ENCODE measurements around the gene ECD.

The ECD gene

DNA sequence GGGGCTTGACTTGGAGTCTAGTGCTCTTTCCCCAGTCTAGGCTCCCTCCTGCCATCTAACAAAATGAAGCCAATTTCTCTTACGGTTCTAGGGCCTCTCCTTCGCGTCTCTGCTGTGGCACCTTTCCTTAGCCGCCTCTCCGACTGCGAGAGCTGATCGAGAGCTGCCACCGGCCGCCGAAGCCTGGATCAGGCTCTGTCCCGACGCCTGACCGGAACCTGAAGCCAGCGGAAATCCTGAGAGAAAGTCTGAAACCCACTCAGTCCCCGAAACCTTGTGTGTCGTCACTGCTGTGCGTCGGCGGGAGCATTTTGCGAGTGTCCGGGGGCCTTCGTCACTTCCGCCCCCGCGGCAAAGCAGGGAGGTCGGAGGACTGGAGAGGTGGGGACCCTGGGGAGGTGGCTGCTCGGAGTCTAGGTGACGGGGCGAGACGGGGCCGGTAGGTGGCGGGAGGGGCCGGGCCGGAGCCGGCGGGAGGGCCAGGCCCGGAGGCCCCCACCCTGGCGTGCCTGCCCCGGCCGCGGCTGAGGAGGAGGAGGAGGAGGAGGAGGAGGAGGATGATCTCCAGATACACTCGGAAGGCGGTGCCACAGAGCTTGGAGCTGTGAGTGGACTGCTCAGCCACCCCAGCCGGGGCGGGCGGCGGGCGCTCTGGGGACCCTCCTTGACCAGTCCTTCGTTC, at the start of gene ECD, which contains the start of gene FAM149B1:
Gene ECD, minus strand, starts transcription at position 226 of the 682 bp plus-strand sequence. CDS start 4,071 bp downstream, outside the sequence.
Gene FAM149B1, plus strand, starts transcription at position 337 of the 682 bp plus-strand sequence. Its CDS starts 221 bp downstream, at position 558.
- H3K4me3 ChIP-seq (ENCODE audit: control insufficient read depth, low read depth, low read length), result peak within 1 kb of the TSS; percentile 63
- peak; percentile 61 for DNase-seq (ENCODE audit: low read depth)
- TF ChIP-seq, protein P1, sequence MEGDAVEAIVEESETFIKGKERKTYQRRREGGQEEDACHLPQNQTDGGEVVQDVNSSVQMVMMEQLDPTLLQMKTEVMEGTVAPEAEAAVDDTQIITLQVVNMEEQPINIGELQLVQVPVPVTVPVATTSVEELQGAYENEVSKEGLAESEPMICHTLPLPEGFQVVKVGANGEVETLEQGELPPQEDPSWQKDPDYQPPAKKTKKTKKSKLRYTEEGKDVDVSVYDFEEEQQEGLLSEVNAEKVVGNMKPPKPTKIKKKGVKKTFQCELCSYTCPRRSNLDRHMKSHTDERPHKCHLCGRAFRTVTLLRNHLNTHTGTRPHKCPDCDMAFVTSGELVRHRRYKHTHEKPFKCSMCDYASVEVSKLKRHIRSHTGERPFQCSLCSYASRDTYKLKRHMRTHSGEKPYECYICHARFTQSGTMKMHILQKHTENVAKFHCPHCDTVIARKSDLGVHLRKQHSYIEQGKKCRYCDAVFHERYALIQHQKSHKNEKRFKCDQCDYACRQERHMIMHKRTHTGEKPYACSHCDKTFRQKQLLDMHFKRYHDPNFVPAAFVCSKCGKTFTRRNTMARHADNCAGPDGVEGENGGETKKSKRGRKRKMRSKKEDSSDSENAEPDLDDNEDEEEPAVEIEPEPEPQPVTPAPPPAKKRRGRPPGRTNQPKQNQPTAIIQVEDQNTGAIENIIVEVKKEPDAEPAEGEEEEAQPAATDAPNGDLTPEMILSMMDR (IDR thresholded peaks at IDR 0.05; ENCODE audit: control insufficient read depth, insufficient read depth, low read depth, low read length, missing control alignments), result no peak

DNA sequence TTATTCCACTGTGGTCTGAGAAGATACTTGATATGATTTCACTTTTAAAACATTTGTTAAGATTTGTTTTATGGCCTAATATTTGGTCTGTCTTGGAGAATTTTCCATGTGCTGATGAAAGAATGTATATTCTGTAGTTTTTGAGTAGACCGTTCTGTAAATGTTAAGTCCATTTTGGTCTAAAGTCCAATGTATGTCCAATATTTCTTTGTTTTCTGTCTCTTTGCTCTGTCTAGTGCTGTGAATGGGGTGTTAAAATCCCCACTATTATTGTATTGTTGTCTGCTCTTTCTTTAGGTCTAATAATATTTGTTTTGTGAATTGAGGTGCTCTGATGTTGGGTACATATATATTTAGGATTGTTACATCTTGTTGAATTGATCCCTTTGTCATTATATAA, 47.9 kb upstream of the ECD start:
- TF ChIP-seq, protein P1 (IDR thresholded peaks at IDR 0.05; ENCODE audit: control insufficient read depth, insufficient read depth, low read depth, low read length, missing control alignments), result no peak
- no peak overlapping the region for H3K4me3 ChIP-seq (ENCODE audit: control insufficient read depth, low read depth, low read length)
- DNase-seq (ENCODE audit: low read depth), result no peak

DNA sequence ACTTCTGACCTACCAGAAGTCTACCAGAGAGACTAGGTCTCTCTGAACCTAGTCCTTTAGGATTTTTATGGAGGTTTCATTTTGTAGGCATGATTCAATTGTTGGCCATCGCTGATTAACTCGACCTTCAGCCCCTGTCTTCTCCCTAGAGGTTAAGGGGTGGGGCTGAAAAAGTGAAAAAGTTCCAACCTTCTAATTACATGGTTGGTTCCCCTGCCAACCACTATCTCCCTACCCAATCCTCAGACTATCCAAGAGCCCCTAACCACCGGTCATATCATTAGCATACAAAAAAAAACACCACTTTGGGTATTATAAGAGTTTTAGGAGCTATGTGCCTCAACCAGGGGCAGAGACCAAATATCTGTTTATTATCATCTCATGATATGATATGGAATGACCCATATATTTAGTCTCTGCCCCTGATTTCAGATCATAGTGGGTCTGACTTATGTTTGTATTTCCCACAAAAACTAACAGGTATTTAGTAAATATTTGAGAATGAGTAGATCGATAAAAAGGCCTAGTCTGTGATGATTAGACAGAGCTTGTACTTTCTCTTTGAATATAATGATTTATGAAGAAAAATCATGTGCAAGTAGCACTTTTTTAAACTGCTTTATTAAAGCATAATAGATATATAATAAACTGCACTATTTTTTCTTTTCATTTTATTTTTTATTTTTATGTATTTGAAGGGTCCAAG, 43.5 kb upstream of the ECD start:
- no peak for DNase-seq (ENCODE audit: low read depth)
- TF ChIP-seq, protein P1 (IDR thresholded peaks at IDR 0.05; ENCODE audit: control insufficient read depth, insufficient read depth, low read depth, low read length, missing control alignments), result no peak
- H3K4me3 ChIP-seq (ENCODE audit: control insufficient read depth, low read depth, low read length), result no peak overlapping the region

DNA sequence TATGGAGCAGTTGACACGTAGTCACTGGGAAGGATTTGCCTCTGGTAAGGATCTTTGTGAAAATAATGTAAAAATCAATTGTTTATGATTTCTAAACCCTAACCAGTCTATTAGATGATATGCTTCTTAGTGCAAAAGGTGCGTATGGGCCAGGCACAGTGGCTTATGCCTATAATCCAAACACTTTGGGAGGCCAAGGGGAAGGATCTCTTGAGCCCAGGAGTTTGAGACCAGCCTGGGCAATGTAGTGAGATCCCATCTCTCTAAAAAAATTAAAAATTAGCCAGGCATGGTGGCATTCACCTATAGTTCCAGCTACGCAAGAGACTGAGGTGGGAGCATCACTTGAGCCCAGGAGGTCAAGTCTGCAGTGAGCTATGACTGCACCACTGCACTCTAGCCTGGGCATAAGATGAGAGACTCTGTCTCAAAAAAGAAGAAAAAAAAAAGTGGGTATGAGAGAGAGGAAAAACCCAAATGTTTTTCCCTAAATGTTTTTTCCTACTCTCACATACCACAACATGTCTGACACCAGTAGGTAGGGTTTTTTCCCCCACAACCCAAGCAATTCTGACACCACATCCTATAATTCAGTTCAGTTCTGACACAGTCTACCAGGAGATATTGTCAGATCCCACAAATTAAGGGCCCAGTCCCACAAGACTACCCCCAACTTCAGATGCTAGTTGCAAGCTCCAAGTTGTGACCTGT, 42.7 kb upstream of the ECD start:
- no peak overlapping the region for H3K4me3 ChIP-seq (ENCODE audit: control insufficient read depth, low read depth, low read length)
- TF ChIP-seq, protein P1 (IDR thresholded peaks at IDR 0.05; ENCODE audit: control insufficient read depth, insufficient read depth, low read depth, low read length, missing control alignments), result no peak
- DNase-seq (ENCODE audit: low read depth), result no peak

DNA sequence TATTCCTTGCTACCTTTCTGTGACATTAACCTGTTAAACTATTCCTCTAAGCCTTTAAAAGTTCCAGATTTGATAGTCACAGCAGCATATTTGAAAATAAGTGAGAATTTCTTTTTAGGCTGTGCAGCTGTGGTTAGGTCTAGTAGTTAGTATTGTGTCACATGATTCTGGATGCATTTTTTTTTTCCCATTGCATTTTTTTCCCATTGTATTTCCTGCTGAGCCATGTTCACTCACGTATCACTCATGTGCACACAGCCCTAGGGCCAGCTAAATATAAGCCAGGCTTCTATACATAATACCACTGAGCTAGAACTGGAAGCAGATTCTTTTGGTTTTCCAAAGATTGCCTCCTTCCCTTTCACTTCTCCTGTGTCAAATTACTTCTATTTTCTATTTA, 41.9 kb upstream of the ECD start:
- no peak overlapping the region for H3K4me3 ChIP-seq (ENCODE audit: control insufficient read depth, low read depth, low read length)
- DNase-seq (ENCODE audit: low read depth), result peak; percentile 11
- TF ChIP-seq, protein P1 (IDR thresholded peaks at IDR 0.05; ENCODE audit: control insufficient read depth, insufficient read depth, low read depth, low read length, missing control alignments), result no peak

DNA sequence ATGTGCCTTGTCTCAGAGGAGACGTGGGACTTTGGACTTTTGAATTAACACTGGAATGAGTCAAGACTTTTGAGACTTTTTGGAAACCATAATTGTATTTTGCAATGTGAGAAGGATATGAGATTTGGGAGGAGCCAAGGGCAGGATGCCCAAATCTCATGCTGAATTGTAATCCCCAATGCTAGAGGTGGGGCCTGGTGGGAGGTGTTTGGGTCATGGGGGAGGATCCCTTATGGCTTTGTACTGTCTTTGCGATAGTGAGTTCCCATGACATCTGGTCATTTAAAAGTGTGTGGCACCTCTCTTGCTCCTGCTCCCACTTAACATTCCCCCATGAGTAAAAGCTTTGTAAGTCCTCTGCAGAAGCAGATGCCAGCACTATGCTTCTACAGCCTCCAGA, 40.1 kb upstream of the ECD start:
- no peak overlapping the region for H3K4me3 ChIP-seq (ENCODE audit: control insufficient read depth, low read depth, low read length)
- no peak for DNase-seq (ENCODE audit: low read depth)
- TF ChIP-seq, protein P1 (IDR thresholded peaks at IDR 0.05; ENCODE audit: control insufficient read depth, insufficient read depth, low read depth, low read length, missing control alignments), result no peak

Data from AG09309 (cell line).